T-cell (primary cell): Measurements from ENCODE around the gene TBC1D7. TPM values are rescaled to one million over a fixed set of nuclear protein-coding genes. Genes with fewer than 3 reads are reported as not detected.

Experiments
- ATAC-seq, 4 experiments: fragments of 200-7000 bp in 3 of 4; fragments of 150-1000 bp in 1 of 4; cut with Tn5 transposase; replicated peaks in 1 of 4; 1 replicate in 3 of 4; 2 replicates in 1 of 4; pipeline ENCODE4 v1.10.0; 2021; ENCODE audit warnings: moderate library complexity in 3 of 4, mild to moderate bottlenecking in 2 of 4, moderate number of reproducible peaks in 1 of 4
- CTCF ChIA-PET, 2 donors: fragments of 300-600 bp; sonication (Branson Sonifier 250); formaldehyde crosslinking; loops; one replicate each; lab custom pipeline; 2022; ENCODE audit warnings: antibody characterized with exemption in 2 of 2; lab: Charles Lee
- POLR2A ChIA-PET, 2 donors: fragments of 300-600 bp; sonication (Branson Sonifier 250); formaldehyde crosslinking; loops; one replicate each; lab custom pipeline; 2022; ENCODE audit warnings: antibody characterized with exemption in 2 of 2; lab: Charles Lee
- DNase-seq, 35 experiments: peaks; one replicate each; pipeline versions ENCODE4 v3.0.0 to v3.0.0-alpha.2; 2013 to 2023
- H3K27ac ChIP-seq: one replicate; pipeline ENCODE4 v1.5.1; 2013; ENCODE audit warnings: low read length
- H3K27me3 ChIP-seq, 2 experiments: replicated peaks in 1 of 2; 1 replicate in 1 of 2; 2 replicates in 1 of 2; pipeline versions ENCODE4 v1.6.1 to v1.7.0; 2013; ENCODE audit warnings: low read length in 1 of 2, mixed read lengths in 1 of 2; ENCODE audit not compliant: control insufficient read depth in 2 of 2, insufficient read depth in 2 of 2; ENCODE audit errors: extremely low read depth in 1 of 2
- H3K36me3 ChIP-seq, 2 donors: 1 replicate in 1 of 2; 2 replicates in 1 of 2; pipeline versions ENCODE4 v1.6.1 to v1.7.0; 2013; ENCODE audit warnings: low read length in 1 of 2; ENCODE audit not compliant: control insufficient read depth in 2 of 2, insufficient read depth in 1 of 2; ENCODE audit errors: extremely low read depth in 1 of 2
- H3K4me1 ChIP-seq, 2 experiments: 1 replicate in 1 of 2; 2 replicates in 1 of 2; pipeline versions ENCODE4 v1.6.1 to v1.7.0; 2013; ENCODE audit warnings: low read length in 2 of 2, mixed read lengths in 1 of 2; ENCODE audit not compliant: insufficient read depth in 2 of 2, control insufficient read depth in 1 of 2; ENCODE audit errors: extremely low read depth in 1 of 2
- H3K4me3 ChIP-seq, 2 donors: 1 replicate in 1 of 2; 2 replicates in 1 of 2; pipeline versions ENCODE4 v1.5.1 to v1.7.0; 2013; ENCODE audit warnings: mild to moderate bottlenecking in 2 of 2, low read length in 1 of 2, moderate library complexity in 1 of 2; ENCODE audit not compliant: control insufficient read depth in 1 of 2; ENCODE audit errors: extremely low read depth in 1 of 2
- H3K9me3 ChIP-seq: 2 replicates; pipeline ENCODE4 v1.7.0; 2013
- H3K27ac Mint-ChIP-seq, 2 donors: one replicate each; pipeline ENCODE4 v1.8.0; 2020 to 2021; ENCODE audit warnings: mild to moderate bottlenecking in 2 of 2, mixed read lengths in 2 of 2
- H3K27me3 Mint-ChIP-seq, 2 donors: one replicate each; pipeline ENCODE4 v1.8.0; 2021 to 2022; ENCODE audit warnings: mixed read lengths in 2 of 2
- H3K36me3 Mint-ChIP-seq: one replicate; pipeline ENCODE4 v1.8.0; 2021; ENCODE audit warnings: mixed read lengths
- H3K4me1 Mint-ChIP-seq, 3 donors: one replicate each; pipeline ENCODE4 v1.8.0; 2020 to 2022; ENCODE audit warnings: mixed read lengths in 3 of 3, mild to moderate bottlenecking in 1 of 3
- H3K4me3 Mint-ChIP-seq, 3 donors: one replicate each; pipeline ENCODE4 v1.8.0; 2020 to 2022; ENCODE audit warnings: mild to moderate bottlenecking in 3 of 3, mixed read lengths in 3 of 3, moderate library complexity in 3 of 3
- H3K9me3 Mint-ChIP-seq, 3 donors: one replicate each; pipeline ENCODE4 v1.8.0; 2020 to 2022; ENCODE audit warnings: mixed read lengths in 3 of 3
- WGBS: methylation state at CpG from one replicate; pipeline ENCODE4 v1.1.5; 2013; ENCODE audit warnings: missing lambda C conversion rate; ENCODE audit not compliant: insufficient coverage; 5-methylcytosine and 5-hydroxymethylcytosine counted together
- total RNA-seq, 35 experiments: library from RNA in 6 of 35; stranded (reverse) in 6 of 35; fragments of 120-200 nt in 1 of 35; gene quantifications; one replicate each; pipeline versions ENCODE4 v1.2.1 to v1.2.4 and lab custom pipeline; 2013 to 2026

Gene TBC1D7
- total RNA-seq, 5 donors from 2014 or later (not counting 1 experiment from before 2014, with no cell fraction given), result 12.7 to 16.2 (median 14.6) TPM

- ChIA-PET CTCF (no interaction called here), POLR2A (no interaction called here)
- Mint-ChIP-seq H3K9me3 (no peaks in the 10 kb centered on the region), H3K4me3 (no peak overlapping the region), H3K36me3 (peaks cover 72% of the 10 kb centered on the region), H3K27ac (no peak overlapping the region), H3K4me1 (peaks cover 6 to 16% (median 10%) of the 10 kb centered on the region in 3 donors), H3K27me3 (no peaks in the 10 kb centered on the region)
- no peak overlapping the region for H3K4me3 ChIP-seq
- ATAC-seq (no peak), DNase-seq (no peak)
- H3K27ac ChIP-seq, result no peak overlapping the region
- no peaks in the 10 kb centered on the region for H3K27me3 ChIP-seq
- no peaks in the 10 kb centered on the region for H3K9me3 ChIP-seq
- peaks cover 0 to 13% of the 10 kb centered on the region in 2 experiments for H3K4me1 ChIP-seq
- 90% methylated on average over 2 of the region's 3 CpGs for WGBS
- H3K36me3 ChIP-seq, result peaks cover 34 to 54% of the 10 kb centered on the region in 2 donors
Observed at GRCh38 chr6:13298446-13298845, 29.9 kb downstream of the TBC1D7 start.

GRCh38 chr6:13297391-13297790 lies 30.9 kb downstream of the TBC1D7 start:
- Mint-ChIP-seq H3K36me3 (peaks cover 70% of the 10 kb centered on the region), H3K27ac (no peak overlapping the region), H3K9me3 (no peaks in the 10 kb centered on the region), H3K27me3 (no peaks in the 10 kb centered on the region), H3K4me1 (peaks cover 0 to 5% (median 0%) of the 10 kb centered on the region in 3 donors), H3K4me3 (no peak overlapping the region)
- 93% methylated on average over 3 of the region's 5 CpGs for WGBS
- Histone ChIP-seq H3K9me3 (no peaks in the 10 kb centered on the region), H3K4me3 (no peak overlapping the region), H3K27me3 (no peaks in the 10 kb centered on the region), H3K36me3 (peaks cover 38 to 59% of the 10 kb centered on the region in 2 donors), H3K4me1 (peaks cover 0 to 2% of the 10 kb centered on the region in 2 experiments), H3K27ac (no peak overlapping the region)
- DNase-seq (no peak), ATAC-seq (no peak)
- POLR2A ChIA-PET, result no interaction called here
- CTCF ChIA-PET, result no interaction called here

- POLR2A ChIA-PET, result no interaction called here
- H3K9me3 Mint-ChIP-seq, result no peaks in the 10 kb centered on the region
- CTCF ChIA-PET, result no interaction called here
- ATAC-seq (no peak), DNase-seq (no peak)
- H3K36me3 Mint-ChIP-seq, result peaks cover 68% of the 10 kb centered on the region
- H3K4me1 Mint-ChIP-seq, result peaks cover 0 to 3% (median 0%) of the 10 kb centered on the region in 3 donors
- Histone ChIP-seq H3K27me3 (no peaks in the 10 kb centered on the region), H3K36me3 (peaks cover 32 to 61% of the 10 kb centered on the region in 2 donors), H3K27ac (no peak overlapping the region), H3K4me1 (no peaks in the 10 kb centered on the region), H3K4me3 (no peak overlapping the region), H3K9me3 (no peaks in the 10 kb centered on the region)
- no peak overlapping the region for H3K4me3 Mint-ChIP-seq
- WGBS, result 99% methylated on average over 8 of the region's 9 CpGs
- no peaks in the 10 kb centered on the region for H3K27me3 Mint-ChIP-seq
- no peak overlapping the region for H3K27ac Mint-ChIP-seq
Observed at GRCh38 chr6:13296536-13296997, 31.8 kb downstream of the TBC1D7 start.

DNA sequence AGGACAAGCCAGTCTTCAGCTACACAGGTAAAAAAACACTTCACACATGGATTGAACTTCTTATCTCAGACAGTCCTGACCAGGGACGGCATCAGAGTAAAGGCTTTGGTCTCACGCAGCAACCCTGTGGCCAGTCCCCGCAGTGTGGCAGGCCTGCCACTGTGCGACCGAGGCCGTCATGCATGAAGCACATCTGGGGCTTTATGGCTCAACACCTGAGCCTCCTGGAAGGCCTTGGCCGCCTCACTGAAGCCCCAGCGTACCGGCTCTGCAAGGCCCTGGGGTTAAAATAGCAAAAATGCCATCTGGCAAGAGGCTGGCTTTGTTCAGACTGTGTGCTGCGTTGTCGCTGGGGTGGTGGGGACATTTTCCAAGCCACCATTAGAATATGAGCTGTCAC lies 32.8 kb downstream of the TBC1D7 start:
- Histone ChIP-seq H3K27me3 (no peaks in the 10 kb centered on the region), H3K27ac (no peak overlapping the region), H3K4me1 (no peaks in the 10 kb centered on the region), H3K36me3 (peaks cover 30 to 57% of the 10 kb centered on the region in 2 donors), H3K4me3 (no peak overlapping the region), H3K9me3 (no peaks in the 10 kb centered on the region)
- H3K27me3 Mint-ChIP-seq, result no peaks in the 10 kb centered on the region
- H3K4me3 Mint-ChIP-seq, result no peak overlapping the region
- H3K4me1 Mint-ChIP-seq, result peaks cover 0 to 3% (median 0%) of the 10 kb centered on the region in 3 donors
- H3K27ac Mint-ChIP-seq, result no peak overlapping the region
- DNase-seq (no peak), ATAC-seq (no peak)
- H3K36me3 Mint-ChIP-seq, result peaks cover 60% of the 10 kb centered on the region
- 99% methylated on average over 11 of the region's 11 CpGs for WGBS
- ChIA-PET POLR2A (no interaction called here), CTCF (no interaction called here)
- no peaks in the 10 kb centered on the region for H3K9me3 Mint-ChIP-seq

- Mint-ChIP-seq H3K27ac (no peak overlapping the region), H3K27me3 (no peaks in the 10 kb centered on the region), H3K4me3 (no peak overlapping the region), H3K9me3 (peaks cover 0 to 2% (median 0%) of the 10 kb centered on the region in 3 donors), H3K36me3 (peaks cover 61% of the 10 kb centered on the region), H3K4me1 (peaks cover 0 to 3% (median 0%) of the 10 kb centered on the region in 3 donors)
- Histone ChIP-seq H3K4me3 (no peak overlapping the region), H3K36me3 (peaks cover 26 to 48% of the 10 kb centered on the region in 2 donors), H3K27me3 (no peaks in the 10 kb centered on the region), H3K9me3 (no peaks in the 10 kb centered on the region), H3K4me1 (no peaks in the 10 kb centered on the region), H3K27ac (no peak overlapping the region)
- WGBS, result 83% methylated on average over 6 of the region's 13 CpGs
- ChIA-PET POLR2A (interaction anchor here in 1 of 2 donors (0.6 kb wide), 1 partner anchor 80 kb away, joined by 4 read pairs; no protein-coding TSS in a partner anchor), CTCF (no interaction called here)
- ATAC-seq (no peak), DNase-seq (no peak)
Observed at GRCh38 chr6:13294499-13295069, 33.8 kb downstream of the TBC1D7 start.

GRCh38 chr6:13292774-13293173 lies 35.6 kb downstream of the TBC1D7 start:
- Mint-ChIP-seq H3K9me3 (peaks cover 0 to 3% (median 2%) of the 10 kb centered on the region in 3 donors), H3K27me3 (no peaks in the 10 kb centered on the region), H3K27ac (no peak overlapping the region), H3K4me1 (peaks cover 0 to 3% (median 0%) of the 10 kb centered on the region in 3 donors), H3K4me3 (no peak overlapping the region), H3K36me3 (peaks cover 60% of the 10 kb centered on the region)
- no peak for DNase-seq
- H3K9me3 ChIP-seq, result no peaks in the 10 kb centered on the region
- H3K27ac ChIP-seq, result no peak overlapping the region
- ATAC-seq, result no peak
- ChIA-PET POLR2A (no interaction called here), CTCF (no interaction called here)
- peaks cover 22 to 35% of the 10 kb centered on the region in 2 donors for H3K36me3 ChIP-seq
- WGBS, result 100% methylated on average over 8 of the region's 9 CpGs
- no peaks in the 10 kb centered on the region for H3K27me3 ChIP-seq
- H3K4me3 ChIP-seq, result no peak overlapping the region
- no peaks in the 10 kb centered on the region for H3K4me1 ChIP-seq
